K562 (cell line): ENCODE measurements around the gene LRRTM4. TPM values are rescaled to one million over a fixed set of nuclear protein-coding genes. Genes with fewer than 3 reads are reported as not detected.

Experiments
- ATAC-seq: fragments of 200-7000 bp; cut with Tn5 transposase; 3 replicates; pipeline ENCODE4 v1.9.1; 2020; ENCODE audit warnings: moderate library complexity
- BruUV-seq: library from RNA; stranded (reverse); fragments of 400-500 nt; replicated peaks from 2 replicates; lab custom pipeline; 2021; lab: Mats Ljungman, UMichigan
- CTCF ChIA-PET: fragments of 300-600 bp; formaldehyde crosslinking; extraction: SDS; loops from one replicate; lab custom pipeline; 2021; ENCODE audit warnings: low intra/inter-chr PET ratio; lab: Yijun Ruan, JAX
- POLR2A ChIA-PET: fragments of 300-600, 350-650 bp; sonication (Branson Sonifier 250); formaldehyde crosslinking; extraction: SDS; loops from one replicate; lab custom pipeline; 2021; ENCODE audit warnings: antibody characterized with exemption, inconsistent platforms; lab: Yijun Ruan, JAX
- DNase-seq, 4 experiments: peaks; one replicate each; pipeline versions ENCODE4 v3.0.0 to v3.0.0-alpha.2; 2011 to 2018; ENCODE audit warnings: low spot score in 3 of 4, mixed read lengths in 3 of 4; ENCODE audit errors: extremely low read depth in 1 of 4
- FAIRE-seq: peaks from 2 replicates; lab custom pipeline; 2011; peaks lifted over from hg19 to GRCh38; lab: Jason Lieb, UNC
- H2AFZ ChIP-seq: 2 replicates; pipeline ENCODE4 v1.6.0; 2011; ENCODE audit warnings: low read depth, low read length, control low read depth, inconsistent platforms
- H3K27ac ChIP-seq: fragments of 200-600 bp; 3 replicates; pipeline ENCODE4 v1.8.0; 2011; ENCODE audit warnings: low read depth, mild to moderate bottlenecking, control low read depth, inconsistent platforms, low read length, moderate library complexity, mixed read lengths; ENCODE audit errors: extremely low read depth
- H3K27me3 ChIP-seq, 2 experiments: fragments of 300-600 bp in 1 of 2; 2 replicates in 1 of 2; 3 replicates in 1 of 2; pipeline versions ENCODE4 v1.6.0 to v1.8.0; 2011; ENCODE audit warnings: inconsistent platforms in 2 of 2, low read length in 2 of 2, mild to moderate bottlenecking in 1 of 2, mixed read lengths in 1 of 2, moderate library complexity in 1 of 2; ENCODE audit not compliant: control insufficient read depth in 2 of 2, insufficient read depth in 2 of 2
- H3K36me3 ChIP-seq: fragments of 300-600 bp; 3 replicates; pipeline ENCODE4 v1.8.0; 2011; ENCODE audit warnings: mild to moderate bottlenecking, low read length, inconsistent platforms; ENCODE audit not compliant: control insufficient read depth, insufficient read depth
- H3K4me1 ChIP-seq, 2 experiments: fragments of 200-600 bp in 1 of 2; replicated peaks in 1 of 2; 2 replicates in 1 of 2; 3 replicates in 1 of 2; pipeline versions ENCODE4 v1.5.1 to v1.8.0; 2011; ENCODE audit warnings: inconsistent platforms in 2 of 2, low read length in 2 of 2, mild to moderate bottlenecking in 1 of 2, mixed read lengths in 1 of 2, moderate library complexity in 1 of 2; ENCODE audit not compliant: control insufficient read depth in 2 of 2, insufficient read depth in 2 of 2
- H3K4me2 ChIP-seq: 2 replicates; pipeline ENCODE4 v1.6.1; 2011; ENCODE audit warnings: low read length, control low read depth, inconsistent platforms, mixed read lengths; ENCODE audit not compliant: insufficient read depth
- H3K4me3 ChIP-seq: fragments of 200-600 bp; sonication (generic), shearing (Covaris generic); 2 replicates; pipeline ENCODE4 v1.5.1; 2016; ENCODE audit warnings: control low read depth, inconsistent platforms
- H3K79me2 ChIP-seq: fragments of 200-600 bp; 3 replicates; pipeline ENCODE4 v1.8.0; 2011; ENCODE audit warnings: low read length, inconsistent platforms; ENCODE audit not compliant: control insufficient read depth, insufficient read depth
- H3K9ac ChIP-seq, 2 experiments: 2 replicates each; pipeline versions ENCODE4 v1.6.0 to v1.6.1; 2011; ENCODE audit warnings: low read depth in 2 of 2, low read length in 2 of 2, control low read depth in 1 of 2, inconsistent platforms in 1 of 2, mild to moderate bottlenecking in 1 of 2, mixed read lengths in 1 of 2; ENCODE audit not compliant: insufficient read depth in 1 of 2
- H3K9me1 ChIP-seq: one replicate; pipeline ENCODE4 v1.6.0; 2011; ENCODE audit warnings: inconsistent platforms, mild to moderate bottlenecking, low read length, moderate library complexity; ENCODE audit not compliant: control insufficient read depth, insufficient read depth
- H3K9me3 ChIP-seq: replicated peaks from 2 replicates; pipeline ENCODE4 v1.5.1; 2011; ENCODE audit warnings: low read depth, low read length, inconsistent platforms; ENCODE audit not compliant: control insufficient read depth, insufficient read depth
- H4K20me1 ChIP-seq: replicated peaks from 2 replicates; pipeline ENCODE4 v1.6.1; 2011; ENCODE audit warnings: low read length, inconsistent platforms, mixed read lengths; ENCODE audit not compliant: control insufficient read depth, insufficient read depth
- BHLHE40 ChIP-seq: IDR thresholded peaks from 2 replicates; pipeline ENCODE4 v1.6.1; 2011; ENCODE audit warnings: low read length, improper control_type of control experiment
- BRD9 ChIP-seq: fragments of 450-650 bp; IDR thresholded peaks from 2 replicates; pipeline ENCODE4 v1.6.1; 2018; ENCODE audit warnings: low read depth; ENCODE audit not compliant: partially characterized antibody
- CBX8 ChIP-seq: fragments of 200-600 bp; sonication (generic); IDR thresholded peaks from 2 replicates; pipeline ENCODE4 v1.6.1; 2012; ENCODE audit warnings: borderline replicate concordance, mixed run types, low read depth, mild to moderate bottlenecking, moderate library complexity, mixed read lengths, low read length, control low read depth, inconsistent platforms; ENCODE audit not compliant: poor library complexity, severe bottlenecking; ENCODE audit errors: extremely low read depth
- ETS2 ChIP-seq: IDR thresholded peaks from 2 replicates; pipeline ENCODE4 v1.6.1; 2016; ENCODE audit warnings: borderline replicate concordance, missing genetic modification characterization, mild to moderate bottlenecking, moderate library complexity, missing compliant biosample characterization; ENCODE audit not compliant: poor library complexity, severe bottlenecking
- JUNB ChIP-seq: fragments of 450-650 bp; formaldehyde crosslinking; conservative IDR thresholded peaks from 2 replicates; pipeline ENCODE4 v1.4.0; 2020; ENCODE audit warnings: mild to moderate bottlenecking
- KLF6 ChIP-seq: fragments of 250-450 bp; sonication (Bioruptor Pico); IDR thresholded peaks from 2 replicates; pipeline ENCODE4 v1.4.0; 2020; ENCODE audit warnings: mild to moderate bottlenecking, moderate library complexity, borderline replicate concordance
- MAFG ChIP-seq: fragments of 450-650 bp; conservative IDR thresholded peaks from 2 replicates; pipeline ENCODE4 v1.6.1; 2016; ENCODE audit warnings: missing genetic modification characterization, missing compliant biosample characterization
- MAZ ChIP-seq, 2 experiments: fragments of 450-650 bp in 1 of 2; sonication (generic) in 1 of 2; formaldehyde crosslinking; IDR thresholded peaks in 1 of 2; conservative IDR thresholded peaks in 1 of 2; 2 replicates each; pipeline versions ENCODE4 v1.4.0 to v1.5.0; 2020; ENCODE audit warnings: mild to moderate bottlenecking in 1 of 2, missing genetic modification reagents in 1 of 2
- NR1H2 ChIP-seq: sonication (generic); formaldehyde crosslinking; IDR thresholded peaks from 2 replicates; pipeline ENCODE4 v1.4.0; 2020; ENCODE audit warnings: mild to moderate bottlenecking, missing genetic modification reagents
- PRMT5 ChIP-seq: sonication (generic); formaldehyde crosslinking; IDR thresholded peaks from 2 replicates; pipeline ENCODE4 v1.5.0; 2020; ENCODE audit warnings: missing genetic modification reagents
- SMAD3 ChIP-seq: fragments of 450-650 bp; formaldehyde crosslinking; conservative IDR thresholded peaks from 2 replicates; pipeline ENCODE4 v1.4.0; 2020; ENCODE audit warnings: mild to moderate bottlenecking
- SMAD4 ChIP-seq: fragments of 250-450 bp; sonication (Bioruptor Pico); conservative IDR thresholded peaks from 2 replicates; pipeline ENCODE4 v1.8.0; 2021; ENCODE audit warnings: inconsistent platforms, mild to moderate bottlenecking, moderate library complexity
- SMARCC2 ChIP-seq: fragments of 450-650 bp; IDR thresholded peaks from 2 replicates; pipeline ENCODE4 v1.6.1; 2017; ENCODE audit warnings: antibody characterized with exemption, moderate library complexity, mild to moderate bottlenecking, low read depth
- SREBF1 ChIP-seq: fragments of 150-350 bp; IDR thresholded peaks from 2 replicates; pipeline ENCODE4 v1.6.1; 2014; ENCODE audit warnings: antibody characterized with exemption, low read depth, low read length, borderline replicate concordance
- SUPT5H ChIP-seq: fragments of 450-650 bp; IDR thresholded peaks from 2 replicates; pipeline ENCODE4 v1.6.1; 2016
- ZNF76 ChIP-seq: fragments of 250-450 bp; sonication (Bioruptor Pico); IDR thresholded peaks from 2 replicates; pipeline ENCODE4 v1.4.0; 2020; ENCODE audit warnings: mild to moderate bottlenecking, moderate library complexity, borderline replicate concordance
- WGBS: fragments of 100-300 bp; shearing (Covaris generic); methylation state at CpG from one replicate; pipeline ENCODE4 v1.1.6; 2016; ENCODE audit warnings: low coverage, mixed read lengths; ENCODE audit not compliant: insufficient coverage; ENCODE audit errors: missing lambda C conversion rate; 5-methylcytosine and 5-hydroxymethylcytosine counted together
- in situ Hi-C: fragments of 300-500 bp; cut with MboI; formaldehyde crosslinking; loops from 4 replicates; pipeline ENCODE4 v1.15.0; 2018; ENCODE audit warnings: inconsistent platforms, mixed read lengths
- intact Hi-C: fragments of 100-400 bp; cut with micrococcal nuclease; formaldehyde crosslinking; loops from 2 replicates; pipeline ENCODE4 v1.14.2; 2022
- polyA plus RNA-seq, 8 experiments: library from polyadenylated mRNA; depleted of rRNA in 4 of 8; stranded (reverse) in 5 of 8; unstranded in 3 of 8; fragments of >200 nt; fragmentation: Nextera tagmentation in 2 of 8; fragmentation: Illumina TruSeq in 1 of 8; extraction: Ambion mirVana in 2 of 8; extraction: Trizol in 1 of 8; gene quantifications; 2 replicates each; pipeline versions ENCODE4 v1.2.1 to v1.2.3, GENCODE V29; 2011 to 2014; ENCODE audit warnings: inconsistent platforms in 1 of 8, missing spikeins in 1 of 8
- total RNA-seq, 7 experiments: library from RNA; depleted of rRNA in 6 of 7; stranded (reverse); fragments of >200 nt in 6 of 7; fragmentation: Illumina TruSeq in 2 of 7; extraction: Trizol in 2 of 7; gene quantifications; 2 replicates each; pipeline versions ENCODE4 v1.2.1 to v1.2.3, GENCODE V29; 2011 to 2021; ENCODE audit warnings: low replicate concordance in 1 of 7
- TF ChIP-seq, protein P1 (sequence below): fragments of 250-450 bp; sonication (Bioruptor Pico); IDR thresholded peaks from 2 replicates; pipeline ENCODE4 v1.5.0; 2020; ENCODE audit warnings: mild to moderate bottlenecking
- TF ChIP-seq, protein P2 (sequence below): fragments of 450-650 bp; IDR thresholded peaks from 2 replicates; pipeline ENCODE4 v1.7.1; 2018; ENCODE audit warnings: mild to moderate bottlenecking, low read depth; ENCODE audit not compliant: partially characterized antibody
- TF ChIP-seq, protein P3 (sequence below): fragments of 250-450 bp; sonication (Bioruptor Pico); IDR thresholded peaks from 2 replicates; pipeline ENCODE4 v1.4.0; 2020

The LRRTM4 gene
- total and polyA plus RNA-seq, 9 of the 15 experiments (the other 6 are each of a cell fraction or from before 2014, with no cell fraction given), result 0.04 TPM; not detected in 6

DNA sequence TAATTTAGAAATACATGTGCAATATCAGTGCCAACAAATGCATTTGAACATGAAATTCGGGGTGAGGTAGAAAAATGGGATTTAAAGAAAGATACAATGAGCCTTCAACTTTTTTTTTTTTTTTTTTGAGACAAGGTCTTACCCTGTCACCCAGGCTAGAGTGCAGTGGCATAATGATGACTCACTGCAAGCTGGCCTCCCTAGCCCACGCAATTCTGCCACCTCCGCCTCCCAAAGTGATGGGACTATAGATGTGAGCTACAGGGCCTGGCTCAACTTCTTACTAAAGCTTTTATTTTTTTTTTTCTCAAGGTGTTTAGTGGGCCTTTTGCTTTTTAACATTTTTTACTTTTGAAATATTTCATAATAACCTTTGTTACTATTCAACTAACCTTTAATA lies 365.6 kb downstream of the LRRTM4 start:
- Histone ChIP-seq H3K27ac (no peak overlapping the region), H2AFZ (no peak overlapping the region), H3K79me2 (no peaks in the 10 kb centered on the region), H3K27me3 (no peaks in the 10 kb centered on the region), H3K9me1 (no peaks in the 10 kb centered on the region), H3K9me3 (no peaks in the 10 kb centered on the region; the same call in 1 of the 2 replicates), H3K9ac (no peak overlapping the region), H3K4me1 (no peaks in the 10 kb centered on the region), H3K4me2 (no peak overlapping the region), H3K36me3 (no peaks in the 10 kb centered on the region), H3K4me3 (no peak overlapping the region), H4K20me1 (no peaks in the 10 kb centered on the region)
- in situ Hi-C loops (no loop called here), intact Hi-C loops (no loop called here)
- 0% methylated on average over 3 of the region's 3 CpGs for WGBS
- ATAC-seq (no peak), DNase-seq (no peak), FAIRE-seq (no peak)
- ChIA-PET POLR2A (no interaction called here), CTCF (no interaction called here)
- BruUV-seq, result no TSS peak
- TF ChIP-seq CBX8 (no peak), MAFG (no peak), PRMT5 (CRISPR knock-in tag) (no peak), NR1H2 (CRISPR knock-in tag) (no peak), SUPT5H (no peak), SMARCC2 (no peak), JUNB (CRISPR knock-in tag) (no peak), ETS2 (no peak), MAZ (CRISPR knock-in tag; conservative IDR thresholded peaks at IDR 0.05 in 1 of 2, IDR thresholded peaks at IDR 0.05 in 1 of 2) (no peak), SMAD4 (no peak), ZNF76 (CRISPR knock-in tag) (no peak), SREBF1 (no peak), BHLHE40 (no peak), BRD9 (no peak), KLF6 (CRISPR knock-in tag) (no peak), SMAD3 (CRISPR knock-in tag) (no peak)
- TF ChIP-seq, protein P1, sequence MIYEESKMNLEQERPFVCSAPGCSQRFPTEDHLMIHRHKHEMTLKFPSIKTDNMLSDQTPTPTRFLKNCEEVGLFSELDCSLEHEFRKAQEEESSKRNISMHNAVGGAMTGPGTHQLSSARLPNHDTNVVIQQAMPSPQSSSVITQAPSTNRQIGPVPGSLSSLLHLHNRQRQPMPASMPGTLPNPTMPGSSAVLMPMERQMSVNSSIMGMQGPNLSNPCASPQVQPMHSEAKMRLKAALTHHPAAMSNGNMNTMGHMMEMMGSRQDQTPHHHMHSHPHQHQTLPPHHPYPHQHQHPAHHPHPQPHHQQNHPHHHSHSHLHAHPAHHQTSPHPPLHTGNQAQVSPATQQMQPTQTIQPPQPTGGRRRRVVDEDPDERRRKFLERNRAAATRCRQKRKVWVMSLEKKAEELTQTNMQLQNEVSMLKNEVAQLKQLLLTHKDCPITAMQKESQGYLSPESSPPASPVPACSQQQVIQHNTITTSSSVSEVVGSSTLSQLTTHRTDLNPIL (CRISPR knock-in tag), result no peak
- TF ChIP-seq, protein P2, sequence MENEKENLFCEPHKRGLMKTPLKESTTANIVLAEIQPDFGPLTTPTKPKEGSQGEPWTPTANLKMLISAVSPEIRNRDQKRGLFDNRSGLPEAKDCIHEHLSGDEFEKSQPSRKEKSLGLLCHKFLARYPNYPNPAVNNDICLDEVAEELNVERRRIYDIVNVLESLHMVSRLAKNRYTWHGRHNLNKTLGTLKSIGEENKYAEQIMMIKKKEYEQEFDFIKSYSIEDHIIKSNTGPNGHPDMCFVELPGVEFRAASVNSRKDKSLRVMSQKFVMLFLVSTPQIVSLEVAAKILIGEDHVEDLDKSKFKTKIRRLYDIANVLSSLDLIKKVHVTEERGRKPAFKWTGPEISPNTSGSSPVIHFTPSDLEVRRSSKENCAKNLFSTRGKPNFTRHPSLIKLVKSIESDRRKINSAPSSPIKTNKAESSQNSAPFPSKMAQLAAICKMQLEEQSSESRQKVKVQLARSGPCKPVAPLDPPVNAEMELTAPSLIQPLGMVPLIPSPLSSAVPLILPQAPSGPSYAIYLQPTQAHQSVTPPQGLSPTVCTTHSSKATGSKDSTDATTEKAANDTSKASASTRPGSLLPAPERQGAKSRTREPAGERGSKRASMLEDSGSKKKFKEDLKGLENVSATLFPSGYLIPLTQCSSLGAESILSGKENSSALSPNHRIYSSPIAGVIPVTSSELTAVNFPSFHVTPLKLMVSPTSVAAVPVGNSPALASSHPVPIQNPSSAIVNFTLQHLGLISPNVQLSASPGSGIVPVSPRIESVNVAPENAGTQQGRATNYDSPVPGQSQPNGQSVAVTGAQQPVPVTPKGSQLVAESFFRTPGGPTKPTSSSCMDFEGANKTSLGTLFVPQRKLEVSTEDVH, result no peak
- TF ChIP-seq, protein P3, sequence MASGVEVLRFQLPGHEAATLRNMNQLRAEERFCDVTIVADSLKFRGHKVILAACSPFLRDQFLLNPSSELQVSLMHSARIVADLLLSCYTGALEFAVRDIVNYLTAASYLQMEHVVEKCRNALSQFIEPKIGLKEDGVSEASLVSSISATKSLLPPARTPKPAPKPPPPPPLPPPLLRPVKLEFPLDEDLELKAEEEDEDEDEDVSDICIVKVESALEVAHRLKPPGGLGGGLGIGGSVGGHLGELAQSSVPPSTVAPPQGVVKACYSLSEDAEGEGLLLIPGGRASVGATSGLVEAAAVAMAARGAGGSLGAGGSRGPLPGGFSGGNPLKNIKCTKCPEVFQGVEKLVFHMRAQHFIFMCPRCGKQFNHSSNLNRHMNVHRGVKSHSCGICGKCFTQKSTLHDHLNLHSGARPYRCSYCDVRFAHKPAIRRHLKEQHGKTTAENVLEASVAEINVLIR (CRISPR knock-in tag), result no peak
